ENCODE measurements around the gene MARCO. TPM values are rescaled to one million over a fixed set of nuclear protein-coding genes. Genes with fewer than 3 reads are reported as not detected.

Gene MARCO
- total and polyA plus RNA-seq, 2 experiments from 2014 or later, result not detected

DNA sequence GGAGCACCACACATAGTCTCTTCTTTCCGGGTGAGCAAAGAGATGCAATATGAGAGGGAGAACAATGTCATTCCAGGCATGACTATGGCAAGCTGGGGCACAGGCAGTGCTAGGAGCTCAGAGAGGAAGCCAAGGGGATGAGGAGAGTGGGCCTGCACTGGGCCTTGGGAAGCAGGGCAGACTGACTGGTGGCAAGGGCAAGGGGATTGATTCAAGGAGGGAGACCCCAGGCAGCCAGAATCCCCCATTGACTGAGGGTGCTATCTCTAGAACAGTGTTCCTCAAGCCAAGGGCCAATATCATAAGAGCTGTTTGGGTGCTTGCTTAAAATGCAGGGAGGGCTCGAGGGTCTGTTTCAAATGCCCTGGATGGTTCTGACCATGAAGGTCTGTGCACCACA, 36.1 kb downstream of the MARCO start:
- ATAC-seq (no peak), DNase-seq (ENCODE audit: low spot score) (no peak)
- Mint-ChIP-seq H3K9me3 (peaks cover 3% of the 10 kb centered on the region; the same call in 1 of the 3 replicates), H3K36me3 (ENCODE audit: low read depth) (no peaks in the 10 kb centered on the region; the same call in 2 of the 3 replicates), H3K27ac (no peak overlapping the region), H3K4me3 (no peak overlapping the region), H3K4me1 (0 out of 3 replicates have a peak, but pooled peaks cover 3% of the 10 kb centered on the region), H3K27me3 (ENCODE audit: insufficient read depth, low read depth, poor library complexity) (peaks cover 10% of the 10 kb centered on the region)
- TF ChIP-seq NANOG (IDR thresholded peaks at IDR 0.05; ENCODE audit: borderline replicate concordance), result no peak
- H4K20me1 ChIP-seq (replicated peaks; ENCODE audit: insufficient read depth), result no peaks in the 10 kb centered on the region
- no peaks in the 10 kb centered on the region for H3K9me2 ChIP-seq (ENCODE audit: insufficient read depth)
- no peaks in the 10 kb centered on the region for H3F3A ChIP-seq (replicated peaks; ENCODE audit: low read depth)
- H3K27ac ChIP-seq (ENCODE audit: low read depth), result no peak overlapping the region
- H3K27me3 ChIP-seq (ENCODE audit: insufficient read depth), result peaks cover 12% of the 10 kb centered on the region; the same call in 1 of the 2 replicates
- H3K4me1 ChIP-seq (ENCODE audit: insufficient read depth), result no peaks in the 10 kb centered on the region
- H3K4me2 ChIP-seq, result no peak overlapping the region
- H3K79me2 ChIP-seq (replicated peaks; ENCODE audit: insufficient read depth), result no peaks in the 10 kb centered on the region
- no peak overlapping the region for H2AFZ ChIP-seq
- H3K36me3 ChIP-seq (ENCODE audit: insufficient read depth), result no peaks in the 10 kb centered on the region
- no peak overlapping the region for H3K4me3 ChIP-seq

GRCh38 chr2:118979152-118979861, 37.3 kb downstream of the MARCO start:
- Histone ChIP-seq H3K27me3 (ENCODE audit: insufficient read depth) (peaks cover 12% of the 10 kb centered on the region; the same call in 1 of the 2 replicates), H3K9me2 (ENCODE audit: insufficient read depth) (no peaks in the 10 kb centered on the region), H2AFZ (no peak overlapping the region), H3K4me3 (no peak overlapping the region), H3K27ac (ENCODE audit: low read depth) (no peak overlapping the region), H3K4me2 (no peak overlapping the region), H3K79me2 (replicated peaks; ENCODE audit: insufficient read depth) (no peaks in the 10 kb centered on the region), H3K4me1 (ENCODE audit: insufficient read depth) (no peaks in the 10 kb centered on the region), H3F3A (replicated peaks; ENCODE audit: low read depth) (no peaks in the 10 kb centered on the region), H4K20me1 (replicated peaks; ENCODE audit: insufficient read depth) (no peaks in the 10 kb centered on the region), H3K36me3 (ENCODE audit: insufficient read depth) (no peaks in the 10 kb centered on the region)
- Mint-ChIP-seq H3K36me3 (ENCODE audit: low read depth) (no peaks in the 10 kb centered on the region; the same call in 2 of the 3 replicates), H3K9me3 (peaks cover 3% of the 10 kb centered on the region; the same call in 1 of the 3 replicates), H3K4me1 (0 out of 3 replicates have a peak, but pooled peaks cover 3% of the 10 kb centered on the region), H3K27me3 (ENCODE audit: insufficient read depth, low read depth, poor library complexity) (peaks cover 8% of the 10 kb centered on the region), H3K27ac (no peak overlapping the region), H3K4me3 (no peak overlapping the region)
- DNase-seq (ENCODE audit: low spot score) (no peak), ATAC-seq (no peak)
- TF ChIP-seq STAT1 (IDR thresholded peaks at IDR 0.05; ENCODE audit: unreplicated experiment), result no peak
- TF ChIP-seq ZNF114 (CRISPR knock-in tag; IDR thresholded peaks at IDR 0.05), result no peak
- TF ChIP-seq CREB1 (CRISPR knock-in tag; IDR thresholded peaks at IDR 0.05; ENCODE audit: low read depth), result no peak
- no peak for TF ChIP-seq EZH2 (IDR thresholded peaks at IDR 0.05; ENCODE audit: low read depth, unreplicated experiment)
- TF ChIP-seq ZNF331 (CRISPR knock-in tag; IDR thresholded peaks at IDR 0.05; ENCODE audit: low read depth), result no peak
- no peak for TF ChIP-seq POLR2AphosphoS5 (IDR thresholded peaks at IDR 0.05; ENCODE audit: low read depth)
- TF ChIP-seq, protein P1, sequence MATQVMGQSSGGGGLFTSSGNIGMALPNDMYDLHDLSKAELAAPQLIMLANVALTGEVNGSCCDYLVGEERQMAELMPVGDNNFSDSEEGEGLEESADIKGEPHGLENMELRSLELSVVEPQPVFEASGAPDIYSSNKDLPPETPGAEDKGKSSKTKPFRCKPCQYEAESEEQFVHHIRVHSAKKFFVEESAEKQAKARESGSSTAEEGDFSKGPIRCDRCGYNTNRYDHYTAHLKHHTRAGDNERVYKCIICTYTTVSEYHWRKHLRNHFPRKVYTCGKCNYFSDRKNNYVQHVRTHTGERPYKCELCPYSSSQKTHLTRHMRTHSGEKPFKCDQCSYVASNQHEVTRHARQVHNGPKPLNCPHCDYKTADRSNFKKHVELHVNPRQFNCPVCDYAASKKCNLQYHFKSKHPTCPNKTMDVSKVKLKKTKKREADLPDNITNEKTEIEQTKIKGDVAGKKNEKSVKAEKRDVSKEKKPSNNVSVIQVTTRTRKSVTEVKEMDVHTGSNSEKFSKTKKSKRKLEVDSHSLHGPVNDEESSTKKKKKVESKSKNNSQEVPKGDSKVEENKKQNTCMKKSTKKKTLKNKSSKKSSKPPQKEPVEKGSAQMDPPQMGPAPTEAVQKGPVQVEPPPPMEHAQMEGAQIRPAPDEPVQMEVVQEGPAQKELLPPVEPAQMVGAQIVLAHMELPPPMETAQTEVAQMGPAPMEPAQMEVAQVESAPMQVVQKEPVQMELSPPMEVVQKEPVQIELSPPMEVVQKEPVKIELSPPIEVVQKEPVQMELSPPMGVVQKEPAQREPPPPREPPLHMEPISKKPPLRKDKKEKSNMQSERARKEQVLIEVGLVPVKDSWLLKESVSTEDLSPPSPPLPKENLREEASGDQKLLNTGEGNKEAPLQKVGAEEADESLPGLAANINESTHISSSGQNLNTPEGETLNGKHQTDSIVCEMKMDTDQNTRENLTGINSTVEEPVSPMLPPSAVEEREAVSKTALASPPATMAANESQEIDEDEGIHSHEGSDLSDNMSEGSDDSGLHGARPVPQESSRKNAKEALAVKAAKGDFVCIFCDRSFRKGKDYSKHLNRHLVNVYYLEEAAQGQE (IDR thresholded peaks at IDR 0.05; ENCODE audit: unreplicated experiment), result no peak
- TF ChIP-seq JUNB (IDR thresholded peaks at IDR 0.05; ENCODE audit: unreplicated experiment), result no peak
- TF ChIP-seq NANOG (IDR thresholded peaks at IDR 0.05; ENCODE audit: borderline replicate concordance), result no peak
- no peak for TF ChIP-seq EZH2phosphoT487 (IDR thresholded peaks at IDR 0.05; ENCODE audit: unreplicated experiment)
- TF ChIP-seq, protein P2, sequence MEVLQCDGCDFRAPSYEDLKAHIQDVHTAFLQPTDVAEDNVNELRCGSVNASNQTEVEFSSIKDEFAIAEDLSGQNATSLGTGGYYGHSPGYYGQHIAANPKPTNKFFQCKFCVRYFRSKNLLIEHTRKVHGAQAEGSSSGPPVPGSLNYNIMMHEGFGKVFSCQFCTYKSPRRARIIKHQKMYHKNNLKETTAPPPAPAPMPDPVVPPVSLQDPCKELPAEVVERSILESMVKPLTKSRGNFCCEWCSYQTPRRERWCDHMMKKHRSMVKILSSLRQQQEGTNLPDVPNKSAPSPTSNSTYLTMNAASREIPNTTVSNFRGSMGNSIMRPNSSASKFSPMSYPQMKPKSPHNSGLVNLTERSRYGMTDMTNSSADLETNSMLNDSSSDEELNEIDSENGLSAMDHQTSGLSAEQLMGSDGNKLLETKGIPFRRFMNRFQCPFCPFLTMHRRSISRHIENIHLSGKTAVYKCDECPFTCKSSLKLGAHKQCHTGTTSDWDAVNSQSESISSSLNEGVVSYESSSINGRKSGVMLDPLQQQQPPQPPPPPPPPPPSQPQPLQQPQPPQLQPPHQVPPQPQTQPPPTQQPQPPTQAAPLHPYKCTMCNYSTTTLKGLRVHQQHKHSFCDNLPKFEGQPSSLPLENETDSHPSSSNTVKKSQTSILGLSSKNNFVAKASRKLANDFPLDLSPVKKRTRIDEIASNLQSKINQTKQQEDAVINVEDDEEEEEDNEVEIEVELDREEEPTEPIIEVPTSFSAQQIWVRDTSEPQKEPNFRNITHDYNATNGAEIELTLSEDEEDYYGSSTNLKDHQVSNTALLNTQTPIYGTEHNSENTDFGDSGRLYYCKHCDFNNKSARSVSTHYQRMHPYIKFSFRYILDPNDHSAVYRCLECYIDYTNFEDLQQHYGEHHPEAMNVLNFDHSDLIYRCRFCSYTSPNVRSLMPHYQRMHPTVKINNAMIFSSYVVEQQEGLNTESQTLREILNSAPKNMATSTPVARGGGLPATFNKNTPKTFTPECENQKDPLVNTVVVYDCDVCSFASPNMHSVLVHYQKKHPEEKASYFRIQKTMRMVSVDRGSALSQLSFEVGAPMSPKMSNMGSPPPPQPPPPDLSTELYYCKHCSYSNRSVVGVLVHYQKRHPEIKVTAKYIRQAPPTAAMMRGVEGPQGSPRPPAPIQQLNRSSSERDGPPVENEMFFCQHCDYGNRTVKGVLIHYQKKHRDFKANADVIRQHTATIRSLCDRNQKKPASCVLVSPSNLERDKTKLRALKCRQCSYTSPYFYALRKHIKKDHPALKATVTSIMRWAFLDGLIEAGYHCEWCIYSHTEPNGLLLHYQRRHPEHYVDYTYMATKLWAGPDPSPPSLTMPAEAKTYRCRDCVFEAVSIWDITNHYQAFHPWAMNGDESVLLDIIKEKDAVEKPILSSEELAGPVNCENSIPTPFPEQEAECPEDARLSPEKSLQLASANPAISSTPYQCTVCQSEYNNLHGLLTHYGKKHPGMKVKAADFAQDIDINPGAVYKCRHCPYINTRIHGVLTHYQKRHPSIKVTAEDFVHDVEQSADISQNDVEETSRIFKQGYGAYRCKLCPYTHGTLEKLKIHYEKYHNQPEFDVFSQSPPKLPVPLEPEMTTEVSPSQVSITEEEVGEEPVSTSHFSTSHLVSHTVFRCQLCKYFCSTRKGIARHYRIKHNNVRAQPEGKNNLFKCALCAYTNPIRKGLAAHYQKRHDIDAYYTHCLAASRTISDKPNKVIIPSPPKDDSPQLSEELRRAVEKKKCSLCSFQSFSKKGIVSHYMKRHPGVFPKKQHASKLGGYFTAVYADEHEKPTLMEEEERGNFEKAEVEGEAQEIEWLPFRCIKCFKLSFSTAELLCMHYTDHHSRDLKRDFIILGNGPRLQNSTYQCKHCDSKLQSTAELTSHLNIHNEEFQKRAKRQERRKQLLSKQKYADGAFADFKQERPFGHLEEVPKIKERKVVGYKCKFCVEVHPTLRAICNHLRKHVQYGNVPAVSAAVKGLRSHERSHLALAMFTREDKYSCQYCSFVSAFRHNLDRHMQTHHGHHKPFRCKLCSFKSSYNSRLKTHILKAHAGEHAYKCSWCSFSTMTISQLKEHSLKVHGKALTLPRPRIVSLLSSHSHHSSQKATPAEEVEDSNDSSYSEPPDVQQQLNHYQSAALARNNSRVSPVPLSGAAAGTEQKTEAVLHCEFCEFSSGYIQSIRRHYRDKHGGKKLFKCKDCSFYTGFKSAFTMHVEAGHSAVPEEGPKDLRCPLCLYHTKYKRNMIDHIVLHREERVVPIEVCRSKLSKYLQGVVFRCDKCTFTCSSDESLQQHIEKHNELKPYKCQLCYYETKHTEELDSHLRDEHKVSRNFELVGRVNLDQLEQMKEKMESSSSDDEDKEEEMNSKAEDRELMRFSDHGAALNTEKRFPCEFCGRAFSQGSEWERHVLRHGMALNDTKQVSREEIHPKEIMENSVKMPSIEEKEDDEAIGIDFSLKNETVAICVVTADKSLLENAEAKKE (CRISPR knock-in tag; IDR thresholded peaks at IDR 0.05), result no peak
